Liver (tissue), 9 donors: ENCODE results near the gene KCNK10. TPM values are rescaled to one million over a fixed set of nuclear protein-coding genes. Genes with fewer than 3 reads are reported as not detected.

Source experiments
- DNase-seq: peaks from one replicate; pipeline ENCODE4 v3.0.0-alpha.2; 2017; ENCODE audit warnings: low spot score
- H3K27ac ChIP-seq, 2 donors: one replicate each; pipeline ENCODE4 v1.7.0; 2013; ENCODE audit warnings: inconsistent platforms in 2 of 2, low read length in 2 of 2, control low read depth in 1 of 2, low read depth in 1 of 2, mild to moderate bottlenecking in 1 of 2
- H3K27me3 ChIP-seq, 4 donors: one replicate each; pipeline versions ENCODE4 v1.6.1 to v1.7.0; 2013; ENCODE audit warnings: low read length in 3 of 4, inconsistent platforms in 1 of 4, mild to moderate bottlenecking in 1 of 4, moderate library complexity in 1 of 4; ENCODE audit not compliant: control insufficient read depth in 4 of 4, insufficient read depth in 4 of 4
- H3K36me3 ChIP-seq, 4 donors: one replicate each; pipeline versions ENCODE4 v1.6.1 to v1.7.0; 2013; ENCODE audit warnings: low read length in 3 of 4, mild to moderate bottlenecking in 3 of 4, low read depth in 1 of 4, moderate library complexity in 1 of 4; ENCODE audit not compliant: control insufficient read depth in 4 of 4, insufficient read depth in 3 of 4
- H3K4me1 ChIP-seq, 4 donors: one replicate each; pipeline versions ENCODE4 v1.6.1 to v1.7.0; 2013; ENCODE audit warnings: low read length in 3 of 4, mild to moderate bottlenecking in 3 of 4, moderate library complexity in 1 of 4; ENCODE audit not compliant: control insufficient read depth in 4 of 4, insufficient read depth in 4 of 4
- H3K4me3 ChIP-seq, 3 donors: one replicate each; pipeline versions ENCODE4 v1.6.1 to v1.7.0; 2013; ENCODE audit warnings: low read length in 3 of 3, control low read depth in 1 of 3, low read depth in 1 of 3, mild to moderate bottlenecking in 1 of 3
- H3K9ac ChIP-seq, 2 donors: one replicate each; pipeline ENCODE4 v1.7.0; 2013; ENCODE audit warnings: low read length in 2 of 2, mild to moderate bottlenecking in 2 of 2, moderate library complexity in 2 of 2, control low read depth in 1 of 2, low read depth in 1 of 2
- H3K9me3 ChIP-seq, 4 donors: one replicate each; pipeline versions ENCODE4 v1.6.1 to v1.7.0; 2013; ENCODE audit warnings: low read length in 3 of 4; ENCODE audit not compliant: control insufficient read depth in 4 of 4
- ATF3 ChIP-seq: IDR thresholded peaks from 2 replicates; pipeline ENCODE4 v1.6.1; 2016; ENCODE audit warnings: antibody characterized with exemption
- CTCF ChIP-seq: fragments of 150-350 bp; IDR thresholded peaks from 2 replicates; pipeline ENCODE4 v1.5.1; 2017; ENCODE audit warnings: improper control_type of control experiment, low read depth, low read length; ENCODE audit not compliant: missing input control
- EGR1 ChIP-seq, 2 donors: IDR thresholded peaks; 2 replicates each; pipeline ENCODE4 v1.6.1; 2016 to 2018; ENCODE audit warnings: antibody characterized with exemption in 2 of 2, low read depth in 2 of 2
- FOXA1 ChIP-seq: IDR thresholded peaks from 2 replicates; pipeline ENCODE4 v1.6.1; 2016; ENCODE audit warnings: antibody characterized with exemption
- FOXA2 ChIP-seq: IDR thresholded peaks from 2 replicates; pipeline ENCODE4 v1.6.1; 2016; ENCODE audit warnings: antibody characterized with exemption
- GABPA ChIP-seq, 2 donors: IDR thresholded peaks in 1 of 2; conservative IDR thresholded peaks in 1 of 2; 2 replicates each; pipeline ENCODE4 v1.6.1; 2016; ENCODE audit warnings: antibody characterized with exemption in 2 of 2, mild to moderate bottlenecking in 1 of 2, moderate library complexity in 1 of 2
- HNF4A ChIP-seq, 2 donors: conservative IDR thresholded peaks; 2 replicates each; pipeline ENCODE4 v1.6.1; 2016; ENCODE audit warnings: antibody characterized with exemption in 2 of 2, mild to moderate bottlenecking in 2 of 2
- HNF4G ChIP-seq: IDR thresholded peaks from 2 replicates; pipeline ENCODE4 v1.6.1; 2016; ENCODE audit warnings: antibody characterized with exemption
- JUND ChIP-seq, 2 donors: IDR thresholded peaks; 2 replicates each; pipeline ENCODE4 v1.6.1; 2016; ENCODE audit warnings: antibody characterized with exemption in 2 of 2
- MAX ChIP-seq: IDR thresholded peaks from 2 replicates; pipeline ENCODE4 v1.6.1; 2016; ENCODE audit warnings: antibody characterized with exemption
- NR2F2 ChIP-seq: IDR thresholded peaks from 2 replicates; pipeline ENCODE4 v1.6.1; 2016; ENCODE audit warnings: antibody characterized with exemption
- RAD21 ChIP-seq, 2 donors: IDR thresholded peaks; 2 replicates each; pipeline ENCODE4 v1.6.1; 2016; ENCODE audit warnings: antibody characterized with exemption in 2 of 2, mild to moderate bottlenecking in 2 of 2
- RXRA ChIP-seq, 2 donors: IDR thresholded peaks; 2 replicates each; pipeline ENCODE4 v1.6.1; 2017 to 2018; ENCODE audit warnings: antibody characterized with exemption in 2 of 2, mild to moderate bottlenecking in 1 of 2
- SP1 ChIP-seq: IDR thresholded peaks from 2 replicates; pipeline ENCODE4 v1.6.1; 2018; ENCODE audit warnings: antibody characterized with exemption, mild to moderate bottlenecking
- TAF1 ChIP-seq: conservative IDR thresholded peaks from 2 replicates; pipeline ENCODE4 v1.6.1; 2016; ENCODE audit warnings: antibody characterized with exemption, mild to moderate bottlenecking
- YY1 ChIP-seq: IDR thresholded peaks from 2 replicates; pipeline ENCODE4 v1.6.1; 2016; ENCODE audit warnings: antibody characterized with exemption, mild to moderate bottlenecking
- ZBTB33 ChIP-seq: IDR thresholded peaks from 2 replicates; pipeline ENCODE4 v1.6.1; 2016; ENCODE audit warnings: antibody characterized with exemption
- WGBS: extraction: QIAGEN DNeasy Blood & Tissue Kit; methylation state at CpG from one replicate; pipeline ENCODE4 v1.1.7; 2013; 5-methylcytosine and 5-hydroxymethylcytosine counted together
- polyA plus RNA-seq, 2 donors: library from polyadenylated mRNA; stranded (reverse) in 1 of 2; unstranded in 1 of 2; fragments of 200-250 nt in 1 of 2; fragments of >200 nt in 1 of 2; fragmentation: Nextera tagmentation in 1 of 2; extraction: Ambion mirVana in 1 of 2; gene quantifications; one replicate each; pipeline versions ENCODE4 v1.2.1 to v1.2.3, GENCODE V29; 2013 to 2015
- total RNA-seq, 2 donors: library from RNA; depleted of rRNA; stranded (reverse); fragments of >200 nt; gene quantifications; one replicate each; pipeline ENCODE4 v1.2.3, GENCODE V29; 2014
- donor health status: healthy.
- donor health status: healthy.
- donor health status: healthy.
- donor health status: healthy.
- donor health status: healthy.

KCNK10 gene
- total and polyA plus RNA-seq, 4 donors, result 0.05 TPM; not detected in 3

GRCh38 chr14:88234442-88234841, 88.6 kb downstream of the KCNK10 start:
- WGBS, result 81% methylated on average over 4 of the region's 4 CpGs
- no peaks in the 10 kb centered on the region for H3K36me3 ChIP-seq
- H3K9me3 ChIP-seq, result peaks cover 0 to 3% (median 0%) of the 10 kb centered on the region in 4 donors

GRCh38 chr14:88233915-88234314, 89.2 kb downstream of the KCNK10 start:
- 68% methylated on average over 5 of the region's 5 CpGs for WGBS
- no peaks in the 10 kb centered on the region for H3K36me3 ChIP-seq
- H3K27ac ChIP-seq, result no peak overlapping the region
- no peak for TF ChIP-seq RXRA (IDR thresholded peaks at IDR 0.05)
- no peak for TF ChIP-seq JUND (IDR thresholded peaks at IDR 0.05)
- TF ChIP-seq RAD21 (IDR thresholded peaks at IDR 0.05), result peak in 1 of 2 donors; percentile 57
- TF ChIP-seq EGR1 (IDR thresholded peaks at IDR 0.05; ENCODE audit: low read depth in 2 of 2), result no peak
- no peak for TF ChIP-seq CTCF
- no peak for TF ChIP-seq SP1
- TF ChIP-seq TAF1, result no peak
- no peak for DNase-seq
- H3K9ac ChIP-seq, result no peak overlapping the region
- H3K4me1 ChIP-seq, result no peaks in the 10 kb centered on the region
- H3K27me3 ChIP-seq, result no peaks in the 10 kb centered on the region
- H3K4me3 ChIP-seq, result no peak overlapping the region
- peaks cover 0 to 3% (median 0%) of the 10 kb centered on the region in 4 donors for H3K9me3 ChIP-seq

More at GRCh38 chr14:88234442-88234841, 88.6 kb downstream of the KCNK10 start:
- TF ChIP-seq ZBTB33, result no peak
- no peak for TF ChIP-seq ATF3
- TF ChIP-seq RAD21 (IDR thresholded peaks at IDR 0.05), result no peak
- no peak for TF ChIP-seq TAF1
- no peak for TF ChIP-seq FOXA1
- no peak for TF ChIP-seq GABPA (IDR thresholded peaks at IDR 0.05 in 1 of 2, conservative IDR thresholded peaks at IDR 0.05 in 1 of 2)
- TF ChIP-seq JUND (IDR thresholded peaks at IDR 0.05), result no peak
- TF ChIP-seq HNF4A (conservative IDR thresholded peaks at IDR 0.05), result no peak
- no peak for TF ChIP-seq FOXA2
- TF ChIP-seq HNF4G, result no peak
- TF ChIP-seq RXRA (IDR thresholded peaks at IDR 0.05), result no peak
- Histone ChIP-seq H3K27ac (no peak overlapping the region), H3K27me3 (no peaks in the 10 kb centered on the region), H3K4me3 (no peak overlapping the region), H3K4me1 (no peaks in the 10 kb centered on the region), H3K9ac (no peak overlapping the region)
- DNase-seq, result no peak

GRCh38 chr14:88232771-88233170, 90.3 kb downstream of the KCNK10 start:
- Histone ChIP-seq H3K27ac (no peak overlapping the region), H3K4me1 (no peaks in the 10 kb centered on the region), H3K9ac (no peak overlapping the region), H3K4me3 (no peak overlapping the region), H3K36me3 (no peaks in the 10 kb centered on the region), H3K9me3 (peaks cover 0 to 3% (median 0%) of the 10 kb centered on the region in 4 donors), H3K27me3 (no peaks in the 10 kb centered on the region)
- DNase-seq, result no peak
- 99% methylated on average over 3 of the region's 3 CpGs for WGBS
- TF ChIP-seq YY1 (no peak), NR2F2 (no peak), ZBTB33 (no peak), HNF4A (conservative IDR thresholded peaks at IDR 0.05) (no peak), FOXA1 (no peak), RXRA (IDR thresholded peaks at IDR 0.05) (no peak), MAX (no peak), FOXA2 (no peak), EGR1 (IDR thresholded peaks at IDR 0.05; ENCODE audit: low read depth in 2 of 2) (no peak), GABPA (IDR thresholded peaks at IDR 0.05 in 1 of 2, conservative IDR thresholded peaks at IDR 0.05 in 1 of 2) (no peak), ATF3 (no peak), JUND (IDR thresholded peaks at IDR 0.05) (no peak), CTCF (no peak)
